Measurements from ENCODE around the gene ETFB. TPM values are rescaled to one million over a fixed set of nuclear protein-coding genes. Genes with fewer than 3 reads are reported as not detected.

Gene ETFB
- total and polyA plus RNA-seq, 9 of the 15 experiments (the other 6 are each of a cell fraction or from before 2014, with no cell fraction given): 18.1 to 143 (median 96.1) TPM

- TF ChIP-seq REST (IDR thresholded peaks at IDR 0.05; ENCODE audit: borderline replicate concordance) (no peak; the same call in 1 of the 2 replicates), REST (CRISPR knock-in tag; IDR thresholded peaks at IDR 0.05; ENCODE audit: low read depth) (no peak), ZBTB43 (CRISPR knock-in tag; IDR thresholded peaks at IDR 0.05) (no peak)
These were observed 1.6 kb upstream of the ETFB start (continued) for GRCh38 chr19:51367565-51368365.

Measured in K562 (cell line).